K562 (cell line): ENCODE data around the gene KCTD7.

ENCODE experiments used
- GABPB1 ChIP-seq: sonication (generic); formaldehyde crosslinking; IDR thresholded peaks from 2 replicates; pipeline ENCODE4 v1.8.0; 2022; ENCODE audit warnings: mild to moderate bottlenecking, missing genetic modification reagents
- MXI1 ChIP-seq: IDR thresholded peaks from 2 replicates; pipeline ENCODE4 v1.6.1; 2011; ENCODE audit warnings: low read depth, mild to moderate bottlenecking, improper control_type of control experiment, low read length
- RNF2 ChIP-seq: sonication (generic); IDR thresholded peaks from 2 replicates; pipeline ENCODE4 v1.6.1; 2016
- SIRT6 ChIP-seq: IDR thresholded peaks from one replicate; pipeline ENCODE4 v1.6.1; 2012; ENCODE audit warnings: low read depth, mild to moderate bottlenecking, control low read depth, inconsistent platforms, low read length, moderate library complexity
- SRF ChIP-seq, 2 experiments: fragments of 250-450, 450-650 bp in 1 of 2; sonication (Bioruptor Pico) in 1 of 2; sonication (generic) in 1 of 2; formaldehyde crosslinking; IDR thresholded peaks; 2 replicates each; pipeline versions ENCODE4 v1.5.0 to v1.5.1; 2020 to 2022; ENCODE audit warnings: mild to moderate bottlenecking in 1 of 2, missing genetic modification reagents in 1 of 2
- TGIF2 ChIP-seq: sonication (generic); formaldehyde crosslinking; IDR thresholded peaks from 2 replicates; pipeline ENCODE4 v1.8.1; 2022; ENCODE audit warnings: mild to moderate bottlenecking, missing genetic modification reagents, moderate library complexity
- ZNF695 ChIP-seq: fragments of 450-650 bp; formaldehyde crosslinking; IDR thresholded peaks from 2 replicates; pipeline ENCODE4 v1.4.0; 2020; ENCODE audit warnings: mild to moderate bottlenecking, moderate library complexity
- TF ChIP-seq, protein P1 (sequence below), 2 experiments: fragments of 250-450 bp in 1 of 2; fragments of 450-650 bp in 1 of 2; sonication (Bioruptor Pico) in 1 of 2; IDR thresholded peaks; 2 replicates each; pipeline versions ENCODE4 v1.6.1 to v1.8.0; 2016 to 2021; ENCODE audit warnings: mild to moderate bottlenecking in 2 of 2, moderate library complexity in 2 of 2, missing compliant biosample characterization in 1 of 2, missing genetic modification characterization in 1 of 2
- TF ChIP-seq, protein P2 (sequence below), 3 experiments: IDR thresholded peaks in 2 of 3; conservative IDR thresholded peaks in 1 of 3; 2 replicates each; pipeline ENCODE4 v1.5.1; 2011 to 2012; ENCODE audit warnings: low read length in 3 of 3, mild to moderate bottlenecking in 3 of 3, control low read depth in 2 of 3, improper control_type of control experiment in 1 of 3, inconsistent platforms in 1 of 3, low read depth in 1 of 3, mixed read lengths in 1 of 3, moderate library complexity in 1 of 3; ENCODE audit not compliant: insufficient read depth in 2 of 3
- TF ChIP-seq, protein P3 (sequence below): fragments of 450-650 bp; IDR thresholded peaks from 2 replicates; pipeline ENCODE4 v1.6.1; 2014; ENCODE audit warnings: low read depth, mild to moderate bottlenecking, moderate library complexity, borderline replicate concordance
- TF ChIP-seq, protein P4 (sequence below), 2 experiments: fragments of 450-650 bp; IDR thresholded peaks; 2 replicates each; pipeline ENCODE4 v1.6.1; 2016; ENCODE audit warnings: mild to moderate bottlenecking in 2 of 2, borderline replicate concordance in 1 of 2, low read depth in 1 of 2, moderate library complexity in 1 of 2

DNA sequence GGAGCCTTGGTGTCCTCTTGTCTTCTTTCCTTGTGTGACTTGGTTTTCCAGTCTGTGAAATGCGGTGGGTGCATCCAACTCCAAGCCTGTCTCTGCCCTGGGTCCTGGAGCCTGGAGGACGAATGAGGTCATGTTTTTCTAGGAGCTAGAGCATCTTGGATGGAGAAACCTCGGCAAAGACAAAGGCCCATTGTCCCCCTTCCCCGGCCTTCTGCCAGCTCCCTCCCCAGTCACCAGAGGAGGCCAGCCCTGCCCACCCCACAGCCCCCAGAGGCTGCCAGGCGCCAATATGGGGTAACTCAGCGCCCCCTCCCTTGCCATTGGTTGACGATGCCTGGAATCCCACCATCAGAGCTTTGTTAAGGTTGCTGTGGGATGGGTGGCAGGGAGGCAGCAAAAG lies 40.4 kb downstream of the KCTD7 start:
- TF ChIP-seq SRF (CRISPR knock-in tag; IDR thresholded peaks at IDR 0.05) (no peak), SIRT6 (no peak), MXI1 (no peak), TGIF2 (no peak), RNF2 (no peak), GABPB1 (CRISPR knock-in tag) (no peak), ZNF695 (CRISPR knock-in tag) (no peak)
- TF ChIP-seq, protein P1, sequence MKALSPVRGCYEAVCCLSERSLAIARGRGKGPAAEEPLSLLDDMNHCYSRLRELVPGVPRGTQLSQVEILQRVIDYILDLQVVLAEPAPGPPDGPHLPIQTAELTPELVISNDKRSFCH (CRISPR knock-in tag; IDR thresholded peaks at IDR 0.05) = no peak
- TF ChIP-seq, protein P1 (tag; IDR thresholded peaks at IDR 0.05) = no peak
- TF ChIP-seq, protein P2, sequence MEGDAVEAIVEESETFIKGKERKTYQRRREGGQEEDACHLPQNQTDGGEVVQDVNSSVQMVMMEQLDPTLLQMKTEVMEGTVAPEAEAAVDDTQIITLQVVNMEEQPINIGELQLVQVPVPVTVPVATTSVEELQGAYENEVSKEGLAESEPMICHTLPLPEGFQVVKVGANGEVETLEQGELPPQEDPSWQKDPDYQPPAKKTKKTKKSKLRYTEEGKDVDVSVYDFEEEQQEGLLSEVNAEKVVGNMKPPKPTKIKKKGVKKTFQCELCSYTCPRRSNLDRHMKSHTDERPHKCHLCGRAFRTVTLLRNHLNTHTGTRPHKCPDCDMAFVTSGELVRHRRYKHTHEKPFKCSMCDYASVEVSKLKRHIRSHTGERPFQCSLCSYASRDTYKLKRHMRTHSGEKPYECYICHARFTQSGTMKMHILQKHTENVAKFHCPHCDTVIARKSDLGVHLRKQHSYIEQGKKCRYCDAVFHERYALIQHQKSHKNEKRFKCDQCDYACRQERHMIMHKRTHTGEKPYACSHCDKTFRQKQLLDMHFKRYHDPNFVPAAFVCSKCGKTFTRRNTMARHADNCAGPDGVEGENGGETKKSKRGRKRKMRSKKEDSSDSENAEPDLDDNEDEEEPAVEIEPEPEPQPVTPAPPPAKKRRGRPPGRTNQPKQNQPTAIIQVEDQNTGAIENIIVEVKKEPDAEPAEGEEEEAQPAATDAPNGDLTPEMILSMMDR (IDR thresholded peaks at IDR 0.05 in 2 of 3, conservative IDR thresholded peaks at IDR 0.05 in 1 of 3; ENCODE audit: insufficient read depth in 2 of 3, low read depth in 1 of 3, low read length in 3 of 3) = no peak
- TF ChIP-seq, protein P3, sequence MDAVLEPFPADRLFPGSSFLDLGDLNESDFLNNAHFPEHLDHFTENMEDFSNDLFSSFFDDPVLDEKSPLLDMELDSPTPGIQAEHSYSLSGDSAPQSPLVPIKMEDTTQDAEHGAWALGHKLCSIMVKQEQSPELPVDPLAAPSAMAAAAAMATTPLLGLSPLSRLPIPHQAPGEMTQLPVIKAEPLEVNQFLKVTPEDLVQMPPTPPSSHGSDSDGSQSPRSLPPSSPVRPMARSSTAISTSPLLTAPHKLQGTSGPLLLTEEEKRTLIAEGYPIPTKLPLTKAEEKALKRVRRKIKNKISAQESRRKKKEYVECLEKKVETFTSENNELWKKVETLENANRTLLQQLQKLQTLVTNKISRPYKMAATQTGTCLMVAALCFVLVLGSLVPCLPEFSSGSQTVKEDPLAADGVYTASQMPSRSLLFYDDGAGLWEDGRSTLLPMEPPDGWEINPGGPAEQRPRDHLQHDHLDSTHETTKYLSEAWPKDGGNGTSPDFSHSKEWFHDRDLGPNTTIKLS = no peak
- TF ChIP-seq, protein P4, sequence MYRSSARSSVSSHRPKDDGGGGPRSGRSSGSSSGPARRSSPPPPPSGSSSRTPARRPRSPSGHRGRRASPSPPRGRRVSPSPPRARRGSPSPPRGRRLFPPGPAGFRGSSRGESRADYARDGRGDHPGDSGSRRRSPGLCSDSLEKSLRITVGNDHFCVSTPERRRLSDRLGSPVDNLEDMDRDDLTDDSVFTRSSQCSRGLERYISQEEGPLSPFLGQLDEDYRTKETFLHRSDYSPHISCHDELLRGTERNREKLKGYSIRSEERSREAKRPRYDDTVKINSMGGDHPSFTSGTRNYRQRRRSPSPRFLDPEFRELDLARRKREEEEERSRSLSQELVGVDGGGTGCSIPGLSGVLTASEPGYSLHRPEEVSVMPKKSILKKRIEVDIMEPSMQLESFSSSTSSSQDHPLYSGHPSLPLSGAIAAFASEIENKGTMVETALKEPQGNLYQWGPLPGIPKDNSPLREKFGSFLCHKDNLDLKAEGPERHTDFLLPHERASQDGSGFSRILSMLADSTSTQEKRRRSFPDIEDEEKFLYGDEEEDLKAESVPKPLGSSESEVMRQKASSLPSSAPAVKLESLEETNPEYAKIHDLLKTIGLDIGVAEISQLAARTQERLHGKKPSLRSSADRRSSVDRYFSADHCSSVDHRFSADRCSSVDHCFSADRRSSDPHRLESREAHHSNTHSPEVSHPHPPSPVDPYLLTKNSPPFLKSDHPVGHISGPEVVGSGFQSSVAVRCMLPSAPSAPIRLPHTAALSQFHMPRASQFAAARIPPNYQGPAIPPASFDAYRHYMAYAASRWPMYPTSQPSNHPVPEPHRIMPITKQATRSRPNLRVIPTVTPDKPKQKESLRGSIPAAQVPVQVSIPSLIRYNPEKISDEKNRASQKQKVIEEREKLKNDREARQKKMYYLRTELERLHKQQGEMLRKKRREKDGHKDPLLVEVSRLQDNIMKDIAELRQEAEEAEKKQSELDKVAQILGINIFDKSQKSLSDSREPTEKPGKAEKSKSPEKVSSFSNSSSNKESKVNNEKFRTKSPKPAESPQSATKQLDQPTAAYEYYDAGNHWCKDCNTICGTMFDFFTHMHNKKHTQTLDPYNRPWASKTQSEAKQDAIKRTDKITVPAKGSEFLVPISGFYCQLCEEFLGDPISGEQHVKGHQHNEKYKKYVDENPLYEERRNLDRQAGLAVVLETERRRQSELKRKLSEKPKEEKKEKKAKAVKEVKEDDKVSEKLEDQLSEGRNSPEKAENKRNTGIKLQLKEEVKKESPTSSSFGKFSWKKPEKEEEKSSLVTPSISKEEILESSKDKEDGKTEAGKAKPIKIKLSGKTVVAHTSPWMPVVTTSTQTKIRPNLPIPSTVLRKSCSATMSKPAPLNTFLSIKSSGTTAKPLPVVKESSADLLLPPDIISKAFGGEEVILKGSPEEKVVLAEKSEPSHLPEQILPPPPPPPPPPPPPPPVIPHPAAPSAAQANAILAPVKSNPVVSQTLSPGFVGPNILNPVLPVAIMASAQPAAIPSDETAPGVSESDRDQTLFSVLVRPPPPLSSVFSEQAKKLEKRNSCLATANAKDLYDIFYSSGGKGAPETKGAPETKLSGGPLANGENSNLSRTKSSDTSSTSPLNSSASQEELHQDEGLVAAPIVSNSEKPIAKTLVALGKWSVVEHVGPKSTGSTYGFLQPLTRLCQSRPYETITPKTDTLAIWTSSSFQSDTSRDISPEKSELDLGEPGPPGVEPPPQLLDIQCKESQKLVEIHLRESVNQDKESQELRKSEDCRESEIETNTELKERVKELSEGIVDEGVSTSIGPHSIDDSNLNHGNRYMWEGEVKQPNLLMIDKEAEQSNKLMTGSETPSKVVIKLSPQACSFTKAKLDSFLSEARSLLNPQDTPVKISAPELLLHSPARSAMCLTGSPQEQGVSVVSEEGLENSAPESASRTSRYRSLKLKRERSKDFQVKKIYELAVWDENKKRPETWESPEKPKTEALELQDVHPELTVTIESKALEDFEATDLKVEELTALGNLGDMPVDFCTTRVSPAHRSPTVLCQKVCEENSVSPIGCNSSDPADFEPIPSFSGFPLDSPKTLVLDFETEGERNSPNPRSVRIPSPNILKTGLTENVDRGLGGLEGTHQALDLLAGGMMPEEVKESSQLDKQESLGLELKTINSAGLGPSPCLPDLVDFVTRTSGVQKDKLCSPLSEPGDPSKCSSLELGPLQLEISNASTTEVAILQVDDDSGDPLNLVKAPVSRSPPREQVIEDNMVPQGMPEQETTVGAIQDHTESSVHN (IDR thresholded peaks at IDR 0.05; ENCODE audit: borderline replicate concordance in 1 of 2, low read depth in 1 of 2) = no peak
